Measurements from ENCODE around the gene ANXA2. TPM values are rescaled to one million over a fixed set of nuclear protein-coding genes. Genes with fewer than 3 reads are reported as not detected.

The ANXA2 gene
- total and polyA plus RNA-seq, 2 donors from 2014 or later: 383 to 867 TPM

DNA sequence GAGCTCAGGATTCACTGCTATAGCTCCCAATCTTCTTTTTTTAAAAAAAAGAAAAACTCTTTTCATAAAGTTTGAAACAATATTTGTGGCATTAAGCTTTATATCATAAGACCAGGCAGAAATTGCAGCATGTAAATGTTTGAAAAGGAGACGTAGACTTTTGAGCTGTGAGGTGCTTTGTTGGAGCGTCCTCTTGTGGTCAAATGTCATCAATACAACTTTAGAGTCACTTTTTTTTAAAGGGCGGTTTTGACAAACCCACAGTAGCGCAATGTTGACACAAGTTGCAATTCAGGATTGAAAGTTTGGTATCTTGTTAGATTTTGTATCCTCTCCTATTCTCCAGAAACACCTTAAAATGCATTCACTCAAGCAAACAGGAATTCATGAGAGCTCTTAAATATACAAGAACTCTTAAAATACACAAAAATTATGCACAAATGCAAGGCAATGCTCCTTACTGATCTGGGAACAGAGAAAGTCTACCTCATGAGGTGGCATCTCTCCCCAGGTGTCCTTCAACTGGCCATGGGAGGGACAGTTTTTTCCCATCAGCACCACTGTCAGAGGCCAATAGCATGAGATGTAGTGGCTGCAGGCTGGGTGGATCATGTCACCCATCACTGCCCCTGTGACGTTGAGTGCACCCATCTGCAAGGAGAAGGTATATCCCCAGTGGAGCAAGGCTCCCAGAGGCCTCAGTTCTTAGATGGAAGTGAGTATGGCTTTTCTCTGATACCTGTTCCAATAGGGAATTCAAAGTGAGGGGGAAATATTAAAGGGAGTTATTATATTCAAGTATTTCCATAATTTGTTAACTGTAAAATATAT, 70.7 kb downstream of the ANXA2 start:
- Histone ChIP-seq H3K9me3 (ENCODE audit: control insufficient read depth in 2 of 3, insufficient read depth in 1 of 3, low read length in 3 of 3) (no peaks in the 10 kb centered on the region), H3K27ac (ENCODE audit: low read depth in 2 of 2, low read length in 2 of 2) (no peak overlapping the region), H3K4me1 (ENCODE audit: control insufficient read depth in 2 of 3, insufficient read depth in 2 of 3, low read depth in 1 of 3, low read length in 3 of 3) (no peaks in the 10 kb centered on the region), H3K27me3 (ENCODE audit: control insufficient read depth, insufficient read depth, low read length) (peaks cover 18% of the 10 kb centered on the region), H3K9ac (ENCODE audit: low read length in 3 of 3) (no peak overlapping the region), H3K4me3 (ENCODE audit: low read length in 3 of 3) (no peak overlapping the region), H3K36me3 (ENCODE audit: control insufficient read depth in 2 of 3, insufficient read depth in 3 of 3, low read length in 3 of 3) (no peaks in the 10 kb centered on the region)
- FAIRE-seq (no peak), DNase-seq (peak in 3 of 5 donors; percentile 40 to 91 (median 86))
- TF ChIP-seq, protein P1, sequence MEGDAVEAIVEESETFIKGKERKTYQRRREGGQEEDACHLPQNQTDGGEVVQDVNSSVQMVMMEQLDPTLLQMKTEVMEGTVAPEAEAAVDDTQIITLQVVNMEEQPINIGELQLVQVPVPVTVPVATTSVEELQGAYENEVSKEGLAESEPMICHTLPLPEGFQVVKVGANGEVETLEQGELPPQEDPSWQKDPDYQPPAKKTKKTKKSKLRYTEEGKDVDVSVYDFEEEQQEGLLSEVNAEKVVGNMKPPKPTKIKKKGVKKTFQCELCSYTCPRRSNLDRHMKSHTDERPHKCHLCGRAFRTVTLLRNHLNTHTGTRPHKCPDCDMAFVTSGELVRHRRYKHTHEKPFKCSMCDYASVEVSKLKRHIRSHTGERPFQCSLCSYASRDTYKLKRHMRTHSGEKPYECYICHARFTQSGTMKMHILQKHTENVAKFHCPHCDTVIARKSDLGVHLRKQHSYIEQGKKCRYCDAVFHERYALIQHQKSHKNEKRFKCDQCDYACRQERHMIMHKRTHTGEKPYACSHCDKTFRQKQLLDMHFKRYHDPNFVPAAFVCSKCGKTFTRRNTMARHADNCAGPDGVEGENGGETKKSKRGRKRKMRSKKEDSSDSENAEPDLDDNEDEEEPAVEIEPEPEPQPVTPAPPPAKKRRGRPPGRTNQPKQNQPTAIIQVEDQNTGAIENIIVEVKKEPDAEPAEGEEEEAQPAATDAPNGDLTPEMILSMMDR (IDR thresholded peaks at IDR 0.05; ENCODE audit: borderline replicate concordance, extremely low read depth, insufficient read depth): peak; percentile 71
- intact Hi-C loops (cut with DNase I): no loop called here

DNA sequence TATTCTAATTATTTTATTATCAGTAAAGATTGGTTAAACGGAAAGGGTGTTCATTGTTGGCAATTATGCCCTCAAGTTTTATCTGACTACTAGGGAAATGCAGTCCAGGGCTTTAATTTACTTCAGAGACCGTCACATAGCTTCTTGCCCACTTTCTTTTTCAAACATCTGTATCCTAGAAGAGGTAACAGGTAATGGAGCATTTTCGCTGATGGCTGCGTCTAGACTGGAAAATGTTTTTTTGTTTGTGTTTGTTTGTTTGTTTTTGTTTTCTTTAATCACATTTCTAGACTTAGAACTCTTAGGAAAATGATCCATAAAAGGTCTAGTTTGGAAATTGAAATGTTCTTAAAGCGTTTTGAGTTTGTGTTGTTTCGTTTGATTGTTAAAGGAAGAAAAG, 71.4 kb downstream of the ANXA2 start:
- no peak for DNase-seq
- Histone ChIP-seq H3K9ac (ENCODE audit: low read length in 3 of 3) (no peak overlapping the region), H3K4me1 (ENCODE audit: control insufficient read depth in 2 of 3, insufficient read depth in 2 of 3, low read depth in 1 of 3, low read length in 3 of 3) (no peaks in the 10 kb centered on the region), H3K36me3 (ENCODE audit: control insufficient read depth in 2 of 3, insufficient read depth in 3 of 3, low read length in 3 of 3) (no peaks in the 10 kb centered on the region), H3K4me3 (ENCODE audit: low read length in 3 of 3) (no peak overlapping the region), H3K27me3 (ENCODE audit: control insufficient read depth, insufficient read depth, low read length) (peaks cover 18% of the 10 kb centered on the region), H3K9me3 (ENCODE audit: control insufficient read depth in 2 of 3, insufficient read depth in 1 of 3, low read length in 3 of 3) (no peaks in the 10 kb centered on the region), H3K27ac (ENCODE audit: low read depth in 2 of 2, low read length in 2 of 2) (no peak overlapping the region)
- intact Hi-C loops (cut with DNase I): no loop called here
- TF ChIP-seq, protein P1 (IDR thresholded peaks at IDR 0.05; ENCODE audit: borderline replicate concordance, extremely low read depth, insufficient read depth): no peak
- no peak for FAIRE-seq

DNA sequence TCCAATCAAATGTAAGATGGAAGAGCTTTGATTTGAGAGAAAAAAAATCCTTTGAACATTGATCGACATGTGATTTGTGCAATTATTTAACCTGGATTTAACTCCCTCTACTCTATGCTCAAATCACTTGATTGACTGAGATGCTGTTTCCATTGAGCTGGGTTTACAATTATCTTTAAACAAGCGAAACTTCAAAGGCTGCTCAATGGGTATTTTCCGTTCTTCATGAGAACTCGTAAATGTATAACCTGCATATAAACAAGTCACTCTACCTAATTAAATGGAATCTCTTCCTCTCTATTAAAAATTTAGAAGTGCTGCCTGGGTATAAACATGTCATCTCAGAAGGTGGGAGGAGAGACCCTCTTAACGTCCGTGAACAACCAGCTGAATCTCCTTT, 71.9 kb downstream of the ANXA2 start:
- intact Hi-C loops (cut with DNase I): no loop called here
- Histone ChIP-seq H3K36me3 (ENCODE audit: control insufficient read depth in 2 of 3, insufficient read depth in 3 of 3, low read length in 3 of 3) (no peaks in the 10 kb centered on the region), H3K27ac (ENCODE audit: low read depth in 2 of 2, low read length in 2 of 2) (no peak overlapping the region), H3K4me3 (ENCODE audit: low read length in 3 of 3) (no peak overlapping the region), H3K9me3 (ENCODE audit: control insufficient read depth in 2 of 3, insufficient read depth in 1 of 3, low read length in 3 of 3) (no peaks in the 10 kb centered on the region), H3K27me3 (ENCODE audit: control insufficient read depth, insufficient read depth, low read length) (peaks cover 18% of the 10 kb centered on the region), H3K4me1 (ENCODE audit: control insufficient read depth in 2 of 3, insufficient read depth in 2 of 3, low read depth in 1 of 3, low read length in 3 of 3) (no peaks in the 10 kb centered on the region), H3K9ac (ENCODE audit: low read length in 3 of 3) (no peak overlapping the region)
- DNase-seq (no peak), FAIRE-seq (no peak)
- TF ChIP-seq, protein P1 (IDR thresholded peaks at IDR 0.05; ENCODE audit: borderline replicate concordance, extremely low read depth, insufficient read depth): no peak
